Measurements from ENCODE around the gene AGK.
"Not testable (repeated sequence)": the region's sequence is repeated elsewhere in the genome, so short reads cannot be mapped to it uniquely, and the experiment has no call there.

The AGK gene

DNA sequence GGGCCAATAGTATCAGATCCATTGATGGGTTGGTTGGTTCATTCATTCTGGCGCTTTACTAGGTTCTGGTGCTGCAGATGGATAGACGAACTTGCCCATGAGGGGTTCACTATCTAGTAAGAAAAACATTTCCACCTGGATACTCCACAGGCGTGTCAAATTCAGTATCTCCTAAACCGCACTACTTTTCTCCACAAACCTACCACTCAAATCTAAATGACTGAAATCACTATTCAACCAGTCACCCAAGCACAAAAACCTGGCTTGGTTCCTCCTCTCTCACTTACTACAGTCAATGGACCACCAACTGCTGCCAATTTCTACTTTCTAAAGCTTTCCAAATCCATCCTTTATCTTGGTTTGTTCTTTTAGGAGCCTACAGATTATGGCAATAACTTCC, 572 bp downstream of the AGK start:
- H3K9me3 ChIP-seq (ENCODE audit: control extremely low read depth in 1 of 5, control insufficient read depth in 4 of 5, insufficient read depth in 2 of 5, low read depth in 1 of 5, low read length in 4 of 5): no peaks in the 10 kb centered on the region
- no peak for DNase-seq
- ChIA-PET POLR2A (interaction anchor here (0.5 to 0.8 kb wide), 2 partner anchors 537 to 551 kb away, joined by 3 read pairs; partner anchors contain the start of gene MRPS33), CTCF (interaction anchor here (0.8 to 0.9 kb wide), 2 partner anchors 38 to 98 kb away, joined by 3 to 4 read pairs; no protein-coding TSS in a partner anchor)
- H3K27ac ChIP-seq (ENCODE audit: insufficient read depth in 1 of 2, low read depth in 1 of 2, low read length in 2 of 2, poor library complexity in 1 of 2, severe bottlenecking in 2 of 2): peak overlapping the region; percentile 15 to 71
- peaks cover 5 to 16% (median 15%) of the 10 kb centered on the region in 4 experiments for H3K4me1 ChIP-seq (ENCODE audit: control extremely low read depth in 1 of 4, control insufficient read depth in 4 of 4, insufficient read depth in 4 of 4, low read length in 3 of 4)
- 34% methylated on average over 4 of the region's 4 CpGs for WGBS (ENCODE audit: insufficient coverage)
- peak overlapping the region; percentile 80 to 97 (median 88) for H3K4me3 ChIP-seq (ENCODE audit: control insufficient read depth in 1 of 7, extremely low read depth in 1 of 7, insufficient read depth in 4 of 7, low read depth in 2 of 7, low read length in 6 of 7)
- no peaks in the 10 kb centered on the region for H3K27me3 ChIP-seq (replicated peaks in 2 of 5; ENCODE audit: control insufficient read depth in 4 of 5, insufficient read depth in 5 of 5, low read length in 4 of 5)
- peaks cover 0 to 14% (median 5%) of the 10 kb centered on the region in 4 experiments for H3K36me3 ChIP-seq (ENCODE audit: control insufficient read depth in 4 of 4, insufficient read depth in 4 of 4, low read length in 3 of 4)

DNA sequence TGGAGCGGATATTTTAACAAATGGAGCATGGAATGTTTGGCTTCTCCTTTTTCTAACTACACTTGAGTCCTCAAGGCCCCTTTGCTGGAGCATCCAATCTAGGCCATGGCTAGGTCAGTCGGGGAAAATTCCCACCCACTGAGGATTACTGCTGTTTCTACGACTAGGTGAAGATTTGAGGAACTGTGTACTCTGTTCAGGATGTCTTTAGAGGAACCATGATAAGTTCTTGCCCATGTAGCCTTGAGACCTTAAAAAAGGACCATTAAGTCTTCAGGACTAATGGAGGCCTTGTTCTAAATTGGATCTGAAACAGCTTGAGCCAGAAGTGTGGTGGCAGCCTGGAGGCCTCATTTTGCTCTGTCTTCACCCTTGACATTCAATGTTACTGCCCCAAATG, 6.2 kb downstream of the AGK start:
- no peaks in the 10 kb centered on the region for H3K27me3 ChIP-seq (replicated peaks in 2 of 5; ENCODE audit: control insufficient read depth in 4 of 5, insufficient read depth in 5 of 5, low read length in 4 of 5)
- H3K9me3 ChIP-seq (ENCODE audit: control extremely low read depth in 1 of 5, control insufficient read depth in 4 of 5, insufficient read depth in 2 of 5, low read depth in 1 of 5, low read length in 4 of 5): peaks cover 0 to 5% (median 4%) of the 10 kb centered on the region in 5 experiments
- H3K36me3 ChIP-seq (ENCODE audit: control insufficient read depth in 4 of 4, insufficient read depth in 4 of 4, low read length in 3 of 4): peaks cover 6 to 36% (median 17%) of the 10 kb centered on the region in 4 experiments
- ChIA-PET POLR2A (interaction anchor here (0.6 kb wide), 1 partner anchor 61 kb away, joined by 4 read pairs; no protein-coding TSS in a partner anchor), CTCF (no interaction called here)
- peaks cover 0 to 3% (median 2%) of the 10 kb centered on the region in 4 experiments for H3K4me1 ChIP-seq (ENCODE audit: control extremely low read depth in 1 of 4, control insufficient read depth in 4 of 4, insufficient read depth in 4 of 4, low read length in 3 of 4)
- H3K4me3 ChIP-seq (ENCODE audit: control insufficient read depth in 1 of 7, extremely low read depth in 1 of 7, insufficient read depth in 4 of 7, low read depth in 2 of 7, low read length in 6 of 7): no peak overlapping the region
- H3K27ac ChIP-seq (ENCODE audit: insufficient read depth in 1 of 2, low read depth in 1 of 2, low read length in 2 of 2, poor library complexity in 1 of 2, severe bottlenecking in 2 of 2): no peak overlapping the region
- WGBS (ENCODE audit: insufficient coverage): 38% methylated on average over 1 of the region's 3 CpGs
- no peak for DNase-seq

DNA sequence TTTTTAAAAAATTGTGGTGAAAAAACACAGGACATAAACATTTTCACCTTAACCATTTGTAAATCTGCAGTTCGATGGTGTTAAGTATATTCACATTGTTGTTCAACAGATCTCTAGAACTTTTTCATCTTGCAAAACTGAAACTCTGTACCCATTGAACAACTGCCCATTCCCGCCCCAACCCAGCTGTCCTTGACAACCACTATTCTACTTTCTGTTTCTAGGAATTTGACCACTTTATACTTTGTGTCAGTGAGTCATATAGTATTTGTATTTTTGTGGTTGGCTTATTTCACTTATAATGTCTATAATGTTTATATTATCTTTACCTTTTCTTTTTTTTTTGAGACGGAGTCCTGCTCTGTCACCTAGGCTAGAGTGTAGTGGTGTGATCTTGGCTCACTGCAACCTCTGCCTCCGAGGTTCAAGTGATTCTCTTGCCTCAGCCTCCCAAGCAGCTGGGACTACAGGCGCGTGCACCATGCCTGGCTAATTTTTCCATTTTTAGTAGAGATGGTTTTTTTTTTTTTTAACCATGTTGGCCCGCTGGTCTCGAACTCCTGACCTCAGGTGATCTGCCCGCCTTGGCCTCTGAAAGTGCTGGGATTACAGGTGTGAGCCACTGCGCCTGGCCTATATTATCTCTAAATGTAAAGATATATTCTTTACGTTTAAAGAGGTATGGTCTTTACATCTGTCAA, 6.8 kb downstream of the AGK start:
- CTCF ChIA-PET: not testable (repeated sequence)

DNA sequence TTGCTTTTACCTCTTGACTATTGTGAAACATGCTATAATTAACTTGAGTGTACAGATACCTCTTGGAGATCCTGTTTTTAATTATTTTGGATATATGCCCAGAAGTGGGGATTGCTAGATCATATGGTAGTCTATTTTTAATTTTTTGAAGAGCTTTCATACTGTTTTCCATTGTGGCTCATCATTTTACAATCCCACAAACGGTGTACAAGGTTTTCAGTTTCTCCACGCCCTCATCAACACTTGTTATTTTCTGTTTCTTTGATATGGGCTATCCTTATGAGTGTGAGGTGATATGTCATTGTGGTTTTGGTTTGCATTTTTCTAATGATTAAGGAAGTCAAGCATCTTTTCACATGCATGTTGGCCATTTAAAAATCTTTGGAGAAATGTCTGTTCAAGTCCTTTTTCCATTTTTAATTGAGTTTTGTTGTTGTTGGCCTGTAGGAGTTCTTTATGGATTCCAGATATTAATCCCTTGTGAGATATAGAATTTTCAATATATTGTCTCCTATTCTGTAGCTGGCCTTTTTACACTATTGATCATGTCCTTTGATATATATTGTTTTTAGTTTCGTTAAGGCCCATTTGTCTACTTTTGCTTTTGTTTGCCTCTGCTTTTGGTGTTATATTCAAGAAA, 7.5 kb downstream of the AGK start:
- Histone ChIP-seq H3K4me3 (ENCODE audit: control insufficient read depth in 1 of 7, extremely low read depth in 1 of 7, insufficient read depth in 4 of 7, low read depth in 2 of 7, low read length in 6 of 7) (no peak overlapping the region), H3K4me1 (ENCODE audit: control extremely low read depth in 1 of 4, control insufficient read depth in 4 of 4, insufficient read depth in 4 of 4, low read length in 3 of 4) (peaks cover 0 to 2% (median 0%) of the 10 kb centered on the region in 4 experiments), H3K27me3 (replicated peaks in 2 of 5; ENCODE audit: control insufficient read depth in 4 of 5, insufficient read depth in 5 of 5, low read length in 4 of 5) (no peaks in the 10 kb centered on the region), H3K36me3 (ENCODE audit: control insufficient read depth in 4 of 4, insufficient read depth in 4 of 4, low read length in 3 of 4) (peaks cover 6 to 49% (median 24%) of the 10 kb centered on the region in 4 experiments), H3K9me3 (ENCODE audit: control extremely low read depth in 1 of 5, control insufficient read depth in 4 of 5, insufficient read depth in 2 of 5, low read depth in 1 of 5, low read length in 4 of 5) (peaks cover 0 to 13% (median 4%) of the 10 kb centered on the region in 5 experiments), H3K27ac (ENCODE audit: insufficient read depth in 1 of 2, low read depth in 1 of 2, low read length in 2 of 2, poor library complexity in 1 of 2, severe bottlenecking in 2 of 2) (no peak overlapping the region)
- CTCF ChIA-PET: interaction anchor here (0.6 kb wide), 1 partner anchor 1482 kb away, joined by 4 read pairs; no protein-coding TSS in a partner anchor
- DNase-seq: peak in 2 of 3 donors; percentile 24 to 51
- whole genome bisulfite sequencing (ENCODE audit: insufficient coverage): no CpG with 5 or more reads among the region's 3 CpGs
- POLR2A ChIA-PET: interaction anchor here (0.6 kb wide), 1 partner anchor 1055 kb away, joined by 3 read pairs; no protein-coding TSS in a partner anchor

More for the DNA sequence above, 6.8 kb downstream of the AGK start:
- H3K27ac ChIP-seq (ENCODE audit: insufficient read depth in 1 of 2, low read depth in 1 of 2, low read length in 2 of 2, poor library complexity in 1 of 2, severe bottlenecking in 2 of 2); H3K4me1 ChIP-seq (ENCODE audit: control extremely low read depth in 1 of 4, control insufficient read depth in 4 of 4, insufficient read depth in 4 of 4, low read length in 3 of 4); H3K9me3 ChIP-seq (ENCODE audit: control extremely low read depth in 1 of 5, control insufficient read depth in 4 of 5, insufficient read depth in 2 of 5, low read depth in 1 of 5, low read length in 4 of 5); H3K4me3 ChIP-seq (ENCODE audit: control insufficient read depth in 1 of 7, extremely low read depth in 1 of 7, insufficient read depth in 4 of 7, low read depth in 2 of 7, low read length in 6 of 7); H3K27me3 ChIP-seq (replicated peaks in 2 of 5; ENCODE audit: control insufficient read depth in 4 of 5, insufficient read depth in 5 of 5, low read length in 4 of 5); DNase-seq: not testable (repeated sequence)
- POLR2A ChIA-PET: interaction anchor here (0.6 kb wide), 1 partner anchor 60 kb away, joined by 4 read pairs; no protein-coding TSS in a partner anchor
- 100% methylated on average over 5 of the region's 11 CpGs for WGBS (ENCODE audit: insufficient coverage)
- H3K36me3 ChIP-seq (ENCODE audit: control insufficient read depth in 4 of 4, insufficient read depth in 4 of 4, low read length in 3 of 4): peaks cover 6 to 42% (median 20%) of the 10 kb centered on the region in 4 experiments

DNA sequence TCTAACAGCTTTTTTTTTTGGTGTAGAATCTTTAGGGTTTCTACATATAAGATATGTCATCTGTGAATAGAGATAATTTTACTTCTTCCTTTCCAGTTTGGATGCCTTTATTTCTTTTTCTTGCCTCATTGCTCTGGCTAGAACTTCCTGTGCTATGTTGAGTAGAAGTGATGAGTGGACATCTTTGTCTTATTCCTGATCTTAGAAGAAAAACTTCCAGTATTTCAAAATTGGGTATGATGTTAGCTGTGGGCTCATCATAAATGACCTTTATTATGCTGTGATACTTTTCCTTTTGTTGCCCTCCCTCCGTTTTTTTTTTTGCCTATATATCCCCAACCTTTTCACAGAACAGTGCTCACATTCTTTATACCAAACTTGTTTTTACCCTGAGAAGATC, 8.8 kb downstream of the AGK start:
- 100% methylated on average over 1 of the region's 1 CpG for WGBS (ENCODE audit: insufficient coverage)
- DNase-seq: no peak
- no peaks in the 10 kb centered on the region for H3K27me3 ChIP-seq (replicated peaks in 2 of 5; ENCODE audit: control insufficient read depth in 4 of 5, insufficient read depth in 5 of 5, low read length in 4 of 5)
- H3K9me3 ChIP-seq (ENCODE audit: control extremely low read depth in 1 of 5, control insufficient read depth in 4 of 5, insufficient read depth in 2 of 5, low read depth in 1 of 5, low read length in 4 of 5): peaks cover 0 to 20% (median 4%) of the 10 kb centered on the region in 5 experiments
- H3K4me1 ChIP-seq (ENCODE audit: control extremely low read depth in 1 of 4, control insufficient read depth in 4 of 4, insufficient read depth in 4 of 4, low read length in 3 of 4): peaks cover 0 to 3% (median 1%) of the 10 kb centered on the region in 4 experiments
- POLR2A ChIA-PET: no interaction called here
- no peak overlapping the region for H3K27ac ChIP-seq (ENCODE audit: insufficient read depth in 1 of 2, low read depth in 1 of 2, low read length in 2 of 2, poor library complexity in 1 of 2, severe bottlenecking in 2 of 2)
- H3K4me3 ChIP-seq (ENCODE audit: control insufficient read depth in 1 of 7, extremely low read depth in 1 of 7, insufficient read depth in 4 of 7, low read depth in 2 of 7, low read length in 6 of 7): no peak overlapping the region
- CTCF ChIA-PET: interaction anchor here (0.7 kb wide), 1 partner anchor 82 kb away, joined by 3 read pairs; no protein-coding TSS in a partner anchor
- H3K36me3 ChIP-seq (ENCODE audit: control insufficient read depth in 4 of 4, insufficient read depth in 4 of 4, low read length in 3 of 4): peaks cover 14 to 60% (median 29%) of the 10 kb centered on the region in 4 experiments

DNA sequence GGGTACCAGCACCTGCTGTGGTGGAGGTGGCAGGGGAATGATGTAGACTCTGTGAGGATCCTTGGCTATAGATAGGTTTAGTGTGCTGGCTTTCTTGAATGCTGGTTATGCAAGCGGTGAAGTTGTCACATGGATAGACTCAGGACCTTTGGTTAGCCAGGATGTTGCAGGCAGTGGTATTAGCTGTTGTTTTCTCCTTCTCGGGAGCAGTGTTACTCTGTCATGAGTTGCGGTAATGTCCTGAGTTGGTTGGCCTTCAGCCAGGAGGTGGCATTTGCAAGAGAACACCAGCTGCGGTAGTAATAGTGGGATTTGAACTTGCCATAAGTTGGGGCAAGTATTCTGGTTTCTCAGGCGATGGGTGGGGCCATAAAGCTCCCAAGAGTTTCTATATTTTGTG, 10.8 kb downstream of the AGK start:
- ChIA-PET CTCF (no interaction called here), POLR2A (no interaction called here)
- WGBS (ENCODE audit: insufficient coverage): 96% methylated on average over 4 of the region's 5 CpGs

More for the DNA sequence above, 10.8 kb downstream of the AGK start:
- no peak for DNase-seq
- peaks cover 0 to 3% (median 1%) of the 10 kb centered on the region in 4 experiments for H3K4me1 ChIP-seq (ENCODE audit: control extremely low read depth in 1 of 4, control insufficient read depth in 4 of 4, insufficient read depth in 4 of 4, low read length in 3 of 4)
- H3K27me3 ChIP-seq (replicated peaks in 2 of 5; ENCODE audit: control insufficient read depth in 4 of 5, insufficient read depth in 5 of 5, low read length in 4 of 5): no peaks in the 10 kb centered on the region
- H3K36me3 ChIP-seq (ENCODE audit: control insufficient read depth in 4 of 4, insufficient read depth in 4 of 4, low read length in 3 of 4): peaks cover 13 to 68% (median 37%) of the 10 kb centered on the region in 4 experiments
- H3K27ac ChIP-seq (ENCODE audit: insufficient read depth in 1 of 2, low read depth in 1 of 2, low read length in 2 of 2, poor library complexity in 1 of 2, severe bottlenecking in 2 of 2): no peak overlapping the region
- H3K9me3 ChIP-seq (ENCODE audit: control extremely low read depth in 1 of 5, control insufficient read depth in 4 of 5, insufficient read depth in 2 of 5, low read depth in 1 of 5, low read length in 4 of 5): peaks cover 0 to 20% (median 4%) of the 10 kb centered on the region in 5 experiments
- no peak overlapping the region for H3K4me3 ChIP-seq (ENCODE audit: control insufficient read depth in 1 of 7, extremely low read depth in 1 of 7, insufficient read depth in 4 of 7, low read depth in 2 of 7, low read length in 6 of 7)
